Measurements from ENCODE around the gene ROMO1. TPM values are rescaled to one million over a fixed set of nuclear protein-coding genes. Genes with fewer than 3 reads are reported as not detected.
"Not testable (repeated sequence)": the region's sequence is repeated elsewhere in the genome, so short reads cannot be mapped to it uniquely, and the experiment has no call there.

Gene ROMO1
- total and polyA plus RNA-seq, 5 experiments from 2014 or later = 39.7 to 421 (median 305) TPM

GRCh38 chr20:35744492-35744841, 45.3 kb downstream of the ROMO1 start:
- POLR2A ChIA-PET = interaction anchor here (1.4 to 11.0 kb wide), 5 partner anchors 14 to 291 kb away, joined by 3 to 684 read pairs (median 16); partner anchors contain the start of genes PHF20 and SCAND1

More at GRCh38 chr20:35744492-35744841, 45.3 kb downstream of the ROMO1 start:
- peak overlapping the region; percentile 98 to 100 (median 100) for H3K27ac Mint-ChIP-seq
- H3K9me3 Mint-ChIP-seq, ATAC-seq, DNase-seq, H3K27me3 Mint-ChIP-seq: not testable (repeated sequence)
- H3K4me3 Mint-ChIP-seq = peak overlapping the region; percentile 8 to 100 (median 98)
- H3K36me3 Mint-ChIP-seq = peaks cover 16 to 21% (median 19%) of the 10 kb centered on the region in 3 donors
- H3K4me1 Mint-ChIP-seq = peaks cover 18 to 39% (median 34%) of the 10 kb centered on the region in 4 donors

Other genes starting within 250 kb of the ROMO1 start
- gene CEP250, start 243.8 kb upstream of the ROMO1 start, total RNA-seq = 10 to 100 TPM; 54.9 to 65.4 TPM
- gene CEP250, start 243.8 kb upstream of the ROMO1 start, polyA plus RNA-seq = 10 to 100 TPM in 1 of 3 donors, 1 to 10 TPM in 2; 4.5 to 17.5 (median 6.0) TPM
- not detected for gene C20orf173, start 169.8 kb upstream of the ROMO1 start, total RNA-seq
- not detected for gene C20orf173, start 169.8 kb upstream of the ROMO1 start, polyA plus RNA-seq
- 100 to 1,000 TPM; 146 to 149 TPM for gene ERGIC3, start 157.3 kb upstream of the ROMO1 start, total RNA-seq
- 100 to 1,000 TPM; 129 to 150 (median 149) TPM for gene ERGIC3, start 157.3 kb upstream of the ROMO1 start, polyA plus RNA-seq
- gene SPAG4, start 83.6 kb upstream of the ROMO1 start, total RNA-seq = under 1 TPM; 0.47 to 0.74 TPM
- gene SPAG4, start 83.6 kb upstream of the ROMO1 start, polyA plus RNA-seq = 1 to 10 TPM in 1 of 3 donors, under 1 TPM in 2; 0.19 to 1.2 (median 0.30) TPM
- 100 to 1,000 TPM; 413 to 454 TPM for gene CPNE1, start 34.5 kb upstream of the ROMO1 start, total RNA-seq
- 100 to 1,000 TPM; 329 to 392 (median 384) TPM for gene CPNE1, start 34.5 kb upstream of the ROMO1 start, polyA plus RNA-seq
- 100 to 1,000 TPM; 112 to 132 TPM for gene RBM12, start 34.5 kb upstream of the ROMO1 start, total RNA-seq
- 10 to 100 TPM; 35.2 to 43.7 (median 39.9) TPM for gene RBM12, start 34.5 kb upstream of the ROMO1 start, polyA plus RNA-seq
- 10 to 100 TPM; 24.8 to 25.5 TPM for gene NFS1, start 53 bp upstream of the ROMO1 start, total RNA-seq
- gene NFS1, start 53 bp upstream of the ROMO1 start, polyA plus RNA-seq = 10 to 100 TPM in 2 of 3 donors, 1 to 10 TPM in 1; 8.6 to 16.6 (median 14.1) TPM
- gene RBM39, start 42.9 kb downstream of the ROMO1 start, total RNA-seq = 100 to 1,000 TPM; 687 to 713 TPM
- 100 to 1,000 TPM; 110 to 134 (median 112) TPM for gene RBM39, start 42.9 kb downstream of the ROMO1 start, polyA plus RNA-seq
- 10 to 100 TPM; 79.0 to 82.8 TPM for gene PHF20, start 72.6 kb downstream of the ROMO1 start, total RNA-seq
- gene PHF20, start 72.6 kb downstream of the ROMO1 start, polyA plus RNA-seq = 100 to 1,000 TPM; 114 to 135 (median 125) TPM